SK-N-SH treated with all-trans-retinoic acid at 6 μM for 48 hours (cell line): ENCODE measurements around the gene AFAP1.

Experiments used
- ATAC-seq: fragments of 200-7000 bp; cut with Tn5 transposase; 3 replicates; pipeline ENCODE4 v1.9.1; 2020; ENCODE audit warnings: mild to moderate bottlenecking, moderate library complexity
- BACH2 ChIP-seq: fragments of 250-450 bp; sonication (Bioruptor Pico); IDR thresholded peaks from 2 replicates; pipeline ENCODE4 v1.9.0; 2021; ENCODE audit warnings: mild to moderate bottlenecking, borderline replicate concordance
- CSDC2 ChIP-seq: fragments of 250-450 bp; sonication (Bioruptor Pico); IDR thresholded peaks from 2 replicates; pipeline ENCODE4 v1.5.0; 2020; ENCODE audit warnings: mild to moderate bottlenecking, moderate library complexity
- ESRRG ChIP-seq: fragments of 250-450 bp; sonication (Bioruptor Pico); IDR thresholded peaks from 2 replicates; pipeline ENCODE4 v1.6.1; 2021; ENCODE audit warnings: mild to moderate bottlenecking
- OSR1 ChIP-seq: fragments of 250-450 bp; sonication (Bioruptor Pico); IDR thresholded peaks from 2 replicates; pipeline ENCODE4 v1.8.0; 2022; ENCODE audit warnings: moderate library complexity, mild to moderate bottlenecking, inconsistent platforms
- PPARA ChIP-seq: fragments of 250-450 bp; sonication (Bioruptor Pico); IDR thresholded peaks from 2 replicates; pipeline ENCODE4 v1.5.0; 2020; ENCODE audit warnings: mild to moderate bottlenecking, borderline replicate concordance
- RARB ChIP-seq: fragments of 250-450 bp; sonication (Bioruptor Pico); IDR thresholded peaks from 2 replicates; pipeline ENCODE4 v1.8.0; 2021; ENCODE audit warnings: mild to moderate bottlenecking, moderate library complexity
- SNAI2 ChIP-seq: fragments of 250-450 bp; sonication (Bioruptor Pico); IDR thresholded peaks from 2 replicates; pipeline ENCODE4 v1.5.0; 2020; ENCODE audit warnings: mild to moderate bottlenecking, moderate library complexity
- TCF4 ChIP-seq: fragments of 250-450 bp; sonication (Bioruptor Pico); IDR thresholded peaks from 2 replicates; pipeline ENCODE4 v1.8.0; 2021; ENCODE audit warnings: mild to moderate bottlenecking, moderate library complexity, borderline replicate concordance
- TOX ChIP-seq: fragments of 250-450 bp; sonication (Bioruptor Pico); IDR thresholded peaks from 2 replicates; pipeline ENCODE4 v1.8.0; 2021; ENCODE audit warnings: mild to moderate bottlenecking, moderate library complexity, borderline replicate concordance
- ZC3H10 ChIP-seq: fragments of 250-450 bp; sonication (Bioruptor Pico); IDR thresholded peaks from 2 replicates; pipeline ENCODE4 v1.5.1; 2021; ENCODE audit warnings: mild to moderate bottlenecking, moderate library complexity
- ZFP3 ChIP-seq: fragments of 250-450 bp; sonication (Bioruptor Pico); IDR thresholded peaks from 2 replicates; pipeline ENCODE4 v1.5.0; 2020; ENCODE audit warnings: mild to moderate bottlenecking, moderate library complexity
- ZNF565 ChIP-seq: fragments of 450-650 bp; formaldehyde crosslinking; conservative IDR thresholded peaks from 2 replicates; pipeline ENCODE4 v1.5.0; 2020; ENCODE audit warnings: low read depth, mild to moderate bottlenecking, moderate library complexity
- ZNF70 ChIP-seq: fragments of 450-650 bp; formaldehyde crosslinking; IDR thresholded peaks from 2 replicates; pipeline ENCODE4 v1.5.0; 2020; ENCODE audit warnings: mild to moderate bottlenecking, moderate library complexity
- ZNF8 ChIP-seq: fragments of 450-650 bp; formaldehyde crosslinking; IDR thresholded peaks from 2 replicates; pipeline ENCODE4 v1.5.0; 2020; ENCODE audit warnings: mild to moderate bottlenecking, moderate library complexity
- TF ChIP-seq, protein P1 (sequence below): fragments of 250-450 bp; sonication (Bioruptor Pico); IDR thresholded peaks from 2 replicates; pipeline ENCODE4 v1.5.1; 2020; ENCODE audit warnings: low read depth, mild to moderate bottlenecking, moderate library complexity
- TF ChIP-seq, protein P2 (sequence below): fragments of 250-450 bp; sonication (Bioruptor Pico); IDR thresholded peaks from 2 replicates; pipeline ENCODE4 v1.5.1; 2021; ENCODE audit warnings: mild to moderate bottlenecking, moderate library complexity
- TF ChIP-seq, protein P3 (sequence below): fragments of 250-450 bp; sonication (Bioruptor Pico); IDR thresholded peaks from 2 replicates; pipeline ENCODE4 v1.8.0; 2021; ENCODE audit warnings: low read depth, mild to moderate bottlenecking, moderate library complexity, borderline replicate concordance
- TF ChIP-seq, protein P4 (sequence below): fragments of 250-450 bp; sonication (Bioruptor Pico); IDR thresholded peaks from 2 replicates; pipeline ENCODE4 v1.8.0; 2020; ENCODE audit warnings: mild to moderate bottlenecking, moderate library complexity, borderline replicate concordance
- TF ChIP-seq, protein P5 (sequence below): fragments of 250-450 bp; sonication (Bioruptor Pico); IDR thresholded peaks from 2 replicates; pipeline ENCODE4 v1.5.0; 2020; ENCODE audit warnings: mild to moderate bottlenecking, moderate library complexity

AFAP1 gene

DNA sequence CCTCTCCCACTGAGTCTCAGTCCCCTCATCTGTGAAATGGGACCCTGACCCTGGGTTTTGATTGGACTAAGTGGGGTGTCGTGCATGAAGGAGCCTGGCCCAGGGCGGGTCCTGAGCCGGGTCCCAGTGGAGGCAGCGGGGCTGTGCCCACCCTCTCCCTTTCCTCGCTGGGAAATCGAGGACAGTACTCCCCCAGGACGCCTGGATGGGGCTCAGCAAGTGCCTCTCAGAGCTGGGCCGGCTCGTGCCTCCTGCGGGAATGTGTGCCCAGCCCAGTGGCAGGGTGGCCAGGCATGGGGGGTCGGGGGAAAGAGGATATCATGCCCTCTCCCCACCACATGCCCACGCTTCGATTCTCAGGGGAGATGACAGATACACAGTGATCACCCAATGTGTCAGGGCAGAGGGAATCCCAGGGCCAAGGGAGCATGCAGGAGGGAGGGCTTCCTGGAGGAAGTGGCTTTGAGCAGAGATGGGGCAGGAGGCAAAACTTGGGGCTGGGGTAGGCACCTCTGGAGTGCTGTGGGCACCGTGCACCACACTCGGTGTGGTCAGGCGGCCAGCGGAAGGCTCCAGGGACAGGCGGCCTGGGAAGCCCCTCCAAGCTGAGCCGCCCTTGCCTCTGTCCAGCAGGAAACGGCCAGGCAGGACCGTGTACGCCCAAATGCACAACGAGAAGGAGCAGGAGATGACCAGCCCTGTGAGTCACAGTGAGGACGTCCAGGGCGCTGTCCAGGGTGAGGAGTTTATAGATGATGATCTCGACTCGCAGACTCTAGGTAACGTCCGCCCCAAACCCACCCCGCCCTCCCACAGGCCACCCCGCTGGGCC lies 203.0 kb downstream of the AFAP1 start:
- peak; percentile 48; the same call in 2 of the 3 replicates for ATAC-seq

DNA sequence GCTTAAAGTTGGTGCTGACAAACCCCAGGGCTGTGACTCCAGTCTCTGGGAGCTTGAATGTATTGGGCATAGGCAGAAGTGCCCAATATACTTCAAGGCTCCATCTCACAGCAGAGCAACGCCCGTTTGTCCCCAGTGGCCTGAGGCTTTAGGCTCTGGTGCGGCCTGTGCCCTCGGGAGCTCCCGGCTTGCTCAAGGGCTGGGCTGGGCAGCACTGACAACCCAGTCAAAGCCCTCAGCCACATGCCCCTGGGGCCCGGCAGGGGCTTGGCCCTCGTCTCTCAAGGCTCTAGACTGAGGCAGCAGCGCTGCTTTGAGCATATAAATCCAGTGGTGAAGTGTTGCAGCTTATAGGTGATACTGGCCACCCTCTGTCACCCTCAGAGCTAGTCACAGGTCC lies 203.7 kb downstream of the AFAP1 start:
- no peak for ATAC-seq
- no peak for TF ChIP-seq OSR1
- TF ChIP-seq CSDC2 (CRISPR knock-in tag), result no peak
- no peak for TF ChIP-seq ZC3H10 (CRISPR knock-in tag)
- no peak for TF ChIP-seq BACH2 (CRISPR knock-in tag)
- TF ChIP-seq ZNF70 (CRISPR knock-in tag), result no peak
- TF ChIP-seq, protein P1, sequence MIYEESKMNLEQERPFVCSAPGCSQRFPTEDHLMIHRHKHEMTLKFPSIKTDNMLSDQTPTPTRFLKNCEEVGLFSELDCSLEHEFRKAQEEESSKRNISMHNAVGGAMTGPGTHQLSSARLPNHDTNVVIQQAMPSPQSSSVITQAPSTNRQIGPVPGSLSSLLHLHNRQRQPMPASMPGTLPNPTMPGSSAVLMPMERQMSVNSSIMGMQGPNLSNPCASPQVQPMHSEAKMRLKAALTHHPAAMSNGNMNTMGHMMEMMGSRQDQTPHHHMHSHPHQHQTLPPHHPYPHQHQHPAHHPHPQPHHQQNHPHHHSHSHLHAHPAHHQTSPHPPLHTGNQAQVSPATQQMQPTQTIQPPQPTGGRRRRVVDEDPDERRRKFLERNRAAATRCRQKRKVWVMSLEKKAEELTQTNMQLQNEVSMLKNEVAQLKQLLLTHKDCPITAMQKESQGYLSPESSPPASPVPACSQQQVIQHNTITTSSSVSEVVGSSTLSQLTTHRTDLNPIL (CRISPR knock-in tag), result no peak
- TF ChIP-seq, protein P2, sequence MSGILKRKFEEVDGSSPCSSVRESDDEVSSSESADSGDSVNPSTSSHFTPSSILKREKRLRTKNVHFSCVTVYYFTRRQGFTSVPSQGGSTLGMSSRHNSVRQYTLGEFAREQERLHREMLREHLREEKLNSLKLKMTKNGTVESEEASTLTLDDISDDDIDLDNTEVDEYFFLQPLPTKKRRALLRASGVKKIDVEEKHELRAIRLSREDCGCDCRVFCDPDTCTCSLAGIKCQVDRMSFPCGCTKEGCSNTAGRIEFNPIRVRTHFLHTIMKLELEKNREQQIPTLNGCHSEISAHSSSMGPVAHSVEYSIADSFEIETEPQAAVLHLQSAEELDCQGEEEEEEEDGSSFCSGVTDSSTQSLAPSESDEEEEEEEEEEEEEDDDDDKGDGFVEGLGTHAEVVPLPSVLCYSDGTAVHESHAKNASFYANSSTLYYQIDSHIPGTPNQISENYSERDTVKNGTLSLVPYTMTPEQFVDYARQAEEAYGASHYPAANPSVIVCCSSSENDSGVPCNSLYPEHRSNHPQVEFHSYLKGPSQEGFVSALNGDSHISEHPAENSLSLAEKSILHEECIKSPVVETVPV (CRISPR knock-in tag), result no peak
- no peak for TF ChIP-seq ZNF8
- no peak for TF ChIP-seq PPARA (CRISPR knock-in tag)
- TF ChIP-seq SNAI2 (CRISPR knock-in tag), result no peak
- TF ChIP-seq RARB (CRISPR knock-in tag), result no peak
- TF ChIP-seq ZFP3 (CRISPR knock-in tag), result no peak
- TF ChIP-seq, protein P3, sequence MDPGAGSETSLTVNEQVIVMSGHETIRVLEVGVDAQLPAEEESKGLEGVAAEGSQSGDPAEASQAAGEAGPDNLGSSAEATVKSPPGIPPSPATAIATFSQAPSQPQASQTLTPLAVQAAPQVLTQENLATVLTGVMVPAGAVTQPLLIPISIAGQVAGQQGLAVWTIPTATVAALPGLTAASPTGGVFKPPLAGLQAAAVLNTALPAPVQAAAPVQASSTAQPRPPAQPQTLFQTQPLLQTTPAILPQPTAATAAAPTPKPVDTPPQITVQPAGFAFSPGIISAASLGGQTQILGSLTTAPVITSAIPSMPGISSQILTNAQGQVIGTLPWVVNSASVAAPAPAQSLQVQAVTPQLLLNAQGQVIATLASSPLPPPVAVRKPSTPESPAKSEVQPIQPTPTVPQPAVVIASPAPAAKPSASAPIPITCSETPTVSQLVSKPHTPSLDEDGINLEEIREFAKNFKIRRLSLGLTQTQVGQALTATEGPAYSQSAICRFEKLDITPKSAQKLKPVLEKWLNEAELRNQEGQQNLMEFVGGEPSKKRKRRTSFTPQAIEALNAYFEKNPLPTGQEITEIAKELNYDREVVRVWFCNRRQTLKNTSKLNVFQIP (CRISPR knock-in tag), result no peak
- TF ChIP-seq TOX (CRISPR knock-in tag), result no peak
- TF ChIP-seq, protein P4, sequence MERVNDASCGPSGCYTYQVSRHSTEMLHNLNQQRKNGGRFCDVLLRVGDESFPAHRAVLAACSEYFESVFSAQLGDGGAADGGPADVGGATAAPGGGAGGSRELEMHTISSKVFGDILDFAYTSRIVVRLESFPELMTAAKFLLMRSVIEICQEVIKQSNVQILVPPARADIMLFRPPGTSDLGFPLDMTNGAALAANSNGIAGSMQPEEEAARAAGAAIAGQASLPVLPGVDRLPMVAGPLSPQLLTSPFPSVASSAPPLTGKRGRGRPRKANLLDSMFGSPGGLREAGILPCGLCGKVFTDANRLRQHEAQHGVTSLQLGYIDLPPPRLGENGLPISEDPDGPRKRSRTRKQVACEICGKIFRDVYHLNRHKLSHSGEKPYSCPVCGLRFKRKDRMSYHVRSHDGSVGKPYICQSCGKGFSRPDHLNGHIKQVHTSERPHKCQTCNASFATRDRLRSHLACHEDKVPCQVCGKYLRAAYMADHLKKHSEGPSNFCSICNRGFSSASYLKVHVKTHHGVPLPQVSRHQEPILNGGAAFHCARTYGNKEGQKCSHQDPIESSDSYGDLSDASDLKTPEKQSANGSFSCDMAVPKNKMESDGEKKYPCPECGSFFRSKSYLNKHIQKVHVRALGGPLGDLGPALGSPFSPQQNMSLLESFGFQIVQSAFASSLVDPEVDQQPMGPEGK (CRISPR knock-in tag), result no peak
- no peak for TF ChIP-seq ESRRG (CRISPR knock-in tag)
- TF ChIP-seq TCF4, result no peak

More for the DNA sequence above, 203.0 kb downstream of the AFAP1 start:
- no peak for TF ChIP-seq RARB (CRISPR knock-in tag)
- TF ChIP-seq BACH2 (CRISPR knock-in tag), result no peak
- TF ChIP-seq, protein P5, sequence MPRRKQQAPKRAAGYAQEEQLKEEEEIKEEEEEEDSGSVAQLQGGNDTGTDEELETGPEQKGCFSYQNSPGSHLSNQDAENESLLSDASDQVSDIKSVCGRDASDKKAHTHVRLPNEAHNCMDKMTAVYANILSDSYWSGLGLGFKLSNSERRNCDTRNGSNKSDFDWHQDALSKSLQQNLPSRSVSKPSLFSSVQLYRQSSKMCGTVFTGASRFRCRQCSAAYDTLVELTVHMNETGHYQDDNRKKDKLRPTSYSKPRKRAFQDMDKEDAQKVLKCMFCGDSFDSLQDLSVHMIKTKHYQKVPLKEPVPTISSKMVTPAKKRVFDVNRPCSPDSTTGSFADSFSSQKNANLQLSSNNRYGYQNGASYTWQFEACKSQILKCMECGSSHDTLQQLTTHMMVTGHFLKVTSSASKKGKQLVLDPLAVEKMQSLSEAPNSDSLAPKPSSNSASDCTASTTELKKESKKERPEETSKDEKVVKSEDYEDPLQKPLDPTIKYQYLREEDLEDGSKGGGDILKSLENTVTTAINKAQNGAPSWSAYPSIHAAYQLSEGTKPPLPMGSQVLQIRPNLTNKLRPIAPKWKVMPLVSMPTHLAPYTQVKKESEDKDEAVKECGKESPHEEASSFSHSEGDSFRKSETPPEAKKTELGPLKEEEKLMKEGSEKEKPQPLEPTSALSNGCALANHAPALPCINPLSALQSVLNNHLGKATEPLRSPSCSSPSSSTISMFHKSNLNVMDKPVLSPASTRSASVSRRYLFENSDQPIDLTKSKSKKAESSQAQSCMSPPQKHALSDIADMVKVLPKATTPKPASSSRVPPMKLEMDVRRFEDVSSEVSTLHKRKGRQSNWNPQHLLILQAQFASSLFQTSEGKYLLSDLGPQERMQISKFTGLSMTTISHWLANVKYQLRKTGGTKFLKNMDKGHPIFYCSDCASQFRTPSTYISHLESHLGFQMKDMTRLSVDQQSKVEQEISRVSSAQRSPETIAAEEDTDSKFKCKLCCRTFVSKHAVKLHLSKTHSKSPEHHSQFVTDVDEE, result no peak
- TF ChIP-seq TOX (CRISPR knock-in tag), result no peak
- TF ChIP-seq CSDC2 (CRISPR knock-in tag), result no peak
- TF ChIP-seq ZFP3 (CRISPR knock-in tag), result no peak
- no peak for TF ChIP-seq ZNF565 (CRISPR knock-in tag)
- TF ChIP-seq, protein P3 (CRISPR knock-in tag), result no peak
- TF ChIP-seq, protein P2 (CRISPR knock-in tag), result no peak
- TF ChIP-seq ESRRG (CRISPR knock-in tag), result no peak
- TF ChIP-seq, protein P1 (CRISPR knock-in tag), result no peak
- TF ChIP-seq, all 23 proteins: peak for 0
